Activated CD4-positive, alpha-beta memory T cell treated with anti-CD3 and anti-CD28 coated beads, Interleukin-2, amount 10 ng/mL, durations not matched to agents 7 days and 5 days (primary cell): ENCODE measurements around the gene HACD1. TPM values are rescaled to one million over a fixed set of nuclear protein-coding genes. Genes with fewer than 3 reads are reported as not detected.

Experiments
- CTCF ChIA-PET: fragments of 350-600 bp; sonication (Branson Sonifier 250); formaldehyde crosslinking; loops from one replicate; lab custom pipeline; 2021; ENCODE audit warnings: antibody characterized with exemption, inconsistent platforms; lab: Charles Lee
- POLR2A ChIA-PET: fragments of 350-600 bp; sonication (Branson Sonifier 250); formaldehyde crosslinking; loops from one replicate; lab custom pipeline; 2021; ENCODE audit warnings: antibody characterized with exemption; lab: Charles Lee
- DNase-seq: peaks from one replicate; pipeline ENCODE4 v3.0.0-alpha.2; 2020
- H3K27ac Mint-ChIP-seq: one replicate; pipeline ENCODE4 v1.8.0; 2021; ENCODE audit warnings: mild to moderate bottlenecking, mixed read lengths
- H3K27me3 Mint-ChIP-seq: one replicate; pipeline ENCODE4 v1.8.0; 2021; ENCODE audit warnings: mixed read lengths
- H3K36me3 Mint-ChIP-seq: one replicate; pipeline ENCODE4 v1.8.0; 2021; ENCODE audit warnings: low read depth, mixed read lengths
- H3K4me1 Mint-ChIP-seq: one replicate; pipeline ENCODE4 v1.8.0; 2021; ENCODE audit warnings: mixed read lengths
- H3K4me3 Mint-ChIP-seq: one replicate; pipeline ENCODE4 v1.8.0; 2021; ENCODE audit warnings: mild to moderate bottlenecking, mixed read lengths
- H3K9me3 Mint-ChIP-seq: one replicate; pipeline ENCODE4 v1.8.0; 2021; ENCODE audit warnings: mixed read lengths
- total RNA-seq, 2 experiments: library from RNA; stranded (reverse); gene quantifications; one replicate each; pipeline ENCODE4 v1.2.3, GENCODE V29; 2021

Gene HACD1
- total RNA-seq, 2 experiments from 2014 or later: 3.7 to 4.6 TPM

- peaks cover 27% of the 10 kb centered on the region for H3K9me3 Mint-ChIP-seq
- H3K27me3 Mint-ChIP-seq: no peaks in the 10 kb centered on the region
- no peak for DNase-seq
- ChIA-PET POLR2A (interaction anchor here (2.1 to 8.3 kb wide), 3 partner anchors 6 to 22 kb away, joined by 8 to 60 read pairs (median 10); partner anchors contain the start of gene STAM), CTCF (no interaction called here)
- H3K4me1 Mint-ChIP-seq: peaks cover 82% of the 10 kb centered on the region
- no peak overlapping the region for H3K4me3 Mint-ChIP-seq
- peak overlapping the region; percentile 56 for H3K27ac Mint-ChIP-seq
- peaks cover 86% of the 10 kb centered on the region for H3K36me3 Mint-ChIP-seq
These were observed 34.7 kb upstream of the HACD1 start for GRCh38 chr10:17651896-17652295.

DNA sequence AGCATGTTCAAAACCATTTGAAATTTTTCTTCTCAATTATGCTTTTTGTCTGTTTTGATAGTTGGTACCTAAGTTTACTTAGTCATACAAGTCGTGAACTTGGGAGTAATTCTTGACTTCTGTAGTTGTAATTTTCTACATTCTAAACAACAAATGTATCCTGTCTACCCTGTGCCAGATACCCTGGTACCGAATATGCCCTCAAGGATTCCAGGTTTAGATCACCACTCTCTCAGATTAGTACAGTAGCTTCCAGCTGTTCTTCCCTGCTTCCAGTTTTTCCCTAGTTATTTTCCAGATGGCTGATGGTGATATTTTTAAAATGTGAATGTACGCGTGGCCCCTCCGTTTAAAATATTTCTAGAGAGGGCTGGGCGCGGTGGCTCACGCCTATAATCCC, 33.2 kb upstream of the HACD1 start:
- Mint-ChIP-seq H3K27ac (peak overlapping the region; percentile 58), H3K4me1 (peaks cover 83% of the 10 kb centered on the region)
- CTCF ChIA-PET: no interaction called here

GRCh38 chr10:17649836-17650235, 32.7 kb upstream of the HACD1 start:
- peaks cover 85% of the 10 kb centered on the region for H3K36me3 Mint-ChIP-seq
- CTCF ChIA-PET: no interaction called here
- DNase-seq: no peak
- peaks cover 20% of the 10 kb centered on the region for H3K9me3 Mint-ChIP-seq
- H3K4me1 Mint-ChIP-seq: peaks cover 80% of the 10 kb centered on the region
- H3K27ac Mint-ChIP-seq: peak overlapping the region; percentile 58
- H3K4me3 Mint-ChIP-seq: no peak overlapping the region
- POLR2A ChIA-PET: interaction anchor here (2.1 kb wide), 1 partner anchor 24 kb away, joined by 8 read pairs; no protein-coding TSS in a partner anchor
- H3K27me3 Mint-ChIP-seq: no peaks in the 10 kb centered on the region

More for the DNA sequence above, 33.2 kb upstream of the HACD1 start:
- Mint-ChIP-seq H3K27me3 (no peaks in the 10 kb centered on the region), H3K9me3 (peaks cover 23% of the 10 kb centered on the region), H3K36me3 (peaks cover 85% of the 10 kb centered on the region), H3K4me3 (no peak overlapping the region)
- POLR2A ChIA-PET: interaction anchor here (2.1 kb wide), 1 partner anchor 23 kb away, joined by 8 read pairs; no protein-coding TSS in a partner anchor
- DNase-seq: no peak

- peak overlapping the region; percentile 67 for H3K4me3 Mint-ChIP-seq
- ChIA-PET POLR2A (interaction anchor here (1.5 to 6.8 kb wide), 4 partner anchors 7 to 142 kb away, joined by 6 to 237 read pairs (median 35); no protein-coding TSS in a partner anchor), CTCF (interaction anchor here (1.2 to 1.8 kb wide), 2 partner anchors 13 to 43 kb away, joined by 3 to 8 read pairs; no protein-coding TSS in a partner anchor)
- no peaks in the 10 kb centered on the region for H3K27me3 Mint-ChIP-seq
- DNase-seq: no peak
- H3K36me3 Mint-ChIP-seq: peaks cover 86% of the 10 kb centered on the region
- peak overlapping the region; percentile 93 for H3K27ac Mint-ChIP-seq
- peaks cover 79% of the 10 kb centered on the region for H3K4me1 Mint-ChIP-seq
- peaks cover 18% of the 10 kb centered on the region for H3K9me3 Mint-ChIP-seq
These were observed 31.9 kb upstream of the HACD1 start for GRCh38 chr10:17649052-17649451.

- peak; percentile 80 for DNase-seq
- H3K27ac Mint-ChIP-seq: peak overlapping the region; percentile 93
- CTCF ChIA-PET: interaction anchor here (1.2 to 1.8 kb wide), 2 partner anchors 14 to 42 kb away, joined by 3 to 8 read pairs; no protein-coding TSS in a partner anchor
- POLR2A ChIA-PET: interaction anchor here (0.6 to 6.8 kb wide), 11 partner anchors 8 to 831 kb away, joined by 3 to 237 read pairs (median 4); partner anchors contain the start of genes HACD1 and RSU1
- peak overlapping the region; percentile 67 for H3K4me3 Mint-ChIP-seq
- no peaks in the 10 kb centered on the region for H3K27me3 Mint-ChIP-seq
- peaks cover 74% of the 10 kb centered on the region for H3K4me1 Mint-ChIP-seq
- H3K36me3 Mint-ChIP-seq: peaks cover 81% of the 10 kb centered on the region
- peaks cover 14% of the 10 kb centered on the region for H3K9me3 Mint-ChIP-seq
These were observed 31.3 kb upstream of the HACD1 start for GRCh38 chr10:17648243-17649035.

GRCh38 chr10:17647326-17647725, 30.2 kb upstream of the HACD1 start:
- Mint-ChIP-seq H3K4me3 (peak overlapping the region; percentile 51), H3K36me3 (peaks cover 72% of the 10 kb centered on the region), H3K27me3 (no peaks in the 10 kb centered on the region), H3K27ac (peak overlapping the region; percentile 93), H3K4me1 (peaks cover 80% of the 10 kb centered on the region), H3K9me3 (peaks cover 10% of the 10 kb centered on the region)
- ChIA-PET POLR2A (interaction anchor here (0.6 to 6.8 kb wide), 8 partner anchors 9 to 418 kb away, joined by 3 to 237 read pairs (median 9); partner anchors contain the start of gene HACD1), CTCF (interaction anchor here (0.9 to 1.8 kb wide), 3 partner anchors 15 to 219 kb away, joined by 3 to 8 read pairs (median 3); no protein-coding TSS in a partner anchor)
- DNase-seq: no peak

DNA sequence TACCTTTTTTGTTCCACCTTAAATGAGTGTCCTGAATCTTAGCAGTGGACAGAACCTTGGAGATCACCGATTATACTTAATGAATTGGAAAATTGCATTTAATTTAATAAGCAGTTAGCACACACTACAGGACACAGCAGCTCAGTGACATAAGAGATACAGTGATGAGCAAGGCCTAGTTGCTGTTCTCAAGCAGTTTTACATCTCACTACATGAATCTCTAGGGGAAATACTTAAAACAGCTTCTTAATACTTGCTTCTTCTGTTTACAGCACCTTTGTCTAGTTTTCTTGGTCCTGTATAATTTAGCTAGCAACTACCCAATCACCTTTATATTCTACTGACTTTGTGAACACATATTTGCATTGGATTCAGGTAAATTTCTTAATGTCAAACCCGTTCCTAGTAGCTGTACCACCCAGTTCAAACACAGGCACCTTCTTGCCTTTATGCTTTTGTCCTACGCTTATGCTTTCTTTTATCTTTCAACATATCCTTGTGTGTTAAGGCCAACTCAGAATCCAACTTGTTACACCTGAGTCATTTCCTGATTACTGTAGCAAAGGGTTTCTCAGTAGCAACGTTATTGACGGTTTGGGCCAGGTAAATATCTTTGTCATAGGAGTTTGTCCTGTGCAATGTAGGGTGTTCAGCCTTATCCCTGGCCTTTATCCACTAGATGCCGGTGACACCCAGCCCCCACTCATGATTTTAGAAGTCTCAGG, 28.6 kb upstream of the HACD1 start:
- peaks cover 7% of the 10 kb centered on the region for H3K9me3 Mint-ChIP-seq
- peak overlapping the region; percentile 100 for H3K4me3 Mint-ChIP-seq
- peaks cover 74% of the 10 kb centered on the region for H3K4me1 Mint-ChIP-seq
- H3K27me3 Mint-ChIP-seq: no peaks in the 10 kb centered on the region
- CTCF ChIA-PET: interaction anchor here (2.7 kb wide), 1 partner anchor 9 kb away, joined by 11 read pairs; no protein-coding TSS in a partner anchor
- peaks cover 58% of the 10 kb centered on the region for H3K36me3 Mint-ChIP-seq
- peak overlapping the region; percentile 98 for H3K27ac Mint-ChIP-seq
- POLR2A ChIA-PET: interaction anchor here (1.3 to 6.8 kb wide), 13 partner anchors 10 to 1004 kb away, joined by 4 to 237 read pairs (median 15); partner anchors contain the start of gene HACD1
- DNase-seq: peak; percentile 31

DNA sequence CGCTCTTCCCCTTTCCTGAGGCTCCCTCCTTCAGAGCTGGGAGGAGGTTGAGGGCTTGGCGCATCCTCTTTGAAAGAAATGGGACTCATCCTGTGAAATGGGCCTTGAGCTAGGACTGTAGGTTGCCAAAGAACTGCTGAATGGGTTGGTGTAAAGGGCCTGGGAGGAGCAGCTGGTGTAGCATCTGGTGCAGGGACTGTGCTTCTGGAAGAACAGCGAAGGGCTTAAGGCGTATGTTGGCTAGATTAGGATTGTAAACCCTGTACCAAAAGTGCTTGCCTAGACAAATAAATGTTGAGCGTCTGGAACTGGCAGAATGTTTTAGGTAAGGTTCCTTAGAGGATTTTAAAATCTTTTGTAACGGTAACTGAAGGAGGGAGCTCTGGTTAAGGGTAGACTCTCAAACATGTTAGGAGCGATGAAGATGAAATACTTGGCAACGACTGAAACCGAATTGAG, 27.3 kb upstream of the HACD1 start:
- Mint-ChIP-seq H3K4me1 (peaks cover 64% of the 10 kb centered on the region), H3K36me3 (peaks cover 46% of the 10 kb centered on the region), H3K27me3 (no peaks in the 10 kb centered on the region), H3K9me3 (peaks cover 5% of the 10 kb centered on the region), H3K27ac (peak overlapping the region; percentile 98), H3K4me3 (peak overlapping the region; percentile 100)
- no peak for DNase-seq
- ChIA-PET POLR2A (interaction anchor here (0.6 to 6.8 kb wide), 34 partner anchors 11 to 1785 kb away, joined by 3 to 237 read pairs (median 9); partner anchors contain the start of genes ARL5B, HACD1, MINDY3 and RSU1), CTCF (interaction anchor here (0.6 to 2.7 kb wide), 8 partner anchors 10 to 99 kb away, joined by 3 to 11 read pairs (median 6); no protein-coding TSS in a partner anchor)

DNA sequence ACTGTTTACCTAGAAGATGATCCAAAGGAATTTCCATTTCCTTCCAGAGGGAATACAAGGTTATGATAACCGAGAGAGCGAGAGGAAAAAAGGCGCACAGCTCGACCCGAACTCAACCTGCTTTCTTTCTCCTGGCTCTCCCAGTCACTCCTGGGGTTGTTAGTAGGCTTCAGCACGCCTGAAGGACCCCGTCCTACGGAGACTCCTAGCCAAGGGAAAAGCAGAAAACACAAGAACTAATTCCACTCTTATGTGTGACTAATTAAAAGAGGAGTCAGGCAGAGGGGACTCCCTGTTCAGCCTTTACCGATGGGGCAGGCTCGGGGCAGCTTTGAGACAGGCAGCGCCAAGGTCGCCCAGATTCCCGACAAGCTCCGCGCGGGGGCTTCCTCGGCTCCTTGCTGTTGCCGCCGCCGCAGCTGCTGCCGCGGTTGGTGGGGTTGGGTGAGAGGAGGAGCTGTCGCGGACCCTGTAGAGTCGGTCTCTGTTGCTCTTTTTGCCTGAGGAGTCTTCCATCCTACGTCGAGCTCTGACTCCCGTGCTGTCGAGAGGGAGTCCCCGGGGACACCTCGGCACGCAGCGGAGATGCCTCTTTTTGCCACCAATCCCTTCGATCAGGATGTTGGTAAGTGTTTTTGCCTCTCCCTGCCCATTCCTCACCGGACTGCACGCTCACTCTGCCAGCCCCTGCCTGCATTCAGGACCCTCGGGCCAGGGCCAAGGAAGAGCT, 26.7 kb upstream of the HACD1 start, which contains the start of gene STAM:
Gene STAM (plus strand): TSS at position 397 of the 730 bp plus-strand sequence. CDS start 189 bp downstream, at position 586.
- Mint-ChIP-seq H3K4me1 (peaks cover 58% of the 10 kb centered on the region), H3K36me3 (peaks cover 41% of the 10 kb centered on the region), H3K9me3 (peaks cover 5% of the 10 kb centered on the region), H3K27ac (peak within 1 kb of the TSS; percentile 98), H3K4me3 (peak within 1 kb of the TSS; percentile 100), H3K27me3 (no peaks in the 10 kb centered on the region)
- CTCF ChIA-PET: interaction anchor here (0.6 to 2.7 kb wide), 11 partner anchors 11 to 215 kb away, joined by 3 to 11 read pairs (median 3); no protein-coding TSS in a partner anchor
- DNase-seq: peak; percentile 93
- POLR2A ChIA-PET: interaction anchor here (0.6 to 6.8 kb wide), 36 partner anchors 10 to 1784 kb away, joined by 3 to 237 read pairs (median 8); partner anchors contain the start of genes ARL5B, HACD1, MINDY3 and RSU1

DNA sequence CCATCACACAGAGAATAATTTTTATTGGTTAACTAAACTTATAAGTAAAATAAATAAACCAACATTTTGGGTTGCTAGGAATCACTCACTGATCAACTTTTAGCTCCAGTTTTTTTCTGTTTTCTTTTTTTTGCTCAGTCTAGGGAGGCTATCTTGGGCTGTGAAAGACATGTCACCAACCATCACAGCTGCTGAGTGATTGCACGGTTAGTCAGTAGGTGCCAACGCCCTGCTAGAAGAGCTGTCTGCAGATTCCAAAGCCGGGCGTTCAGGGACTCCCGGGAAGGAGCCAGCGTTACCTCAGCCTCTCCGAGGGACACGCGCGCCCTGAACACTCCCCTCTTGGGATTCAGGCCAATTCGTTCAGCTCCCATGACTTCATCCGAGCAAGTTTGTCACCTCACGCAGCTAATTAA, 26.2 kb upstream of the HACD1 start:
- peaks cover 35% of the 10 kb centered on the region for H3K36me3 Mint-ChIP-seq
- peaks cover 5% of the 10 kb centered on the region for H3K9me3 Mint-ChIP-seq
- H3K4me3 Mint-ChIP-seq: peak overlapping the region; percentile 100
- peak overlapping the region; percentile 98 for H3K27ac Mint-ChIP-seq
- peaks cover 53% of the 10 kb centered on the region for H3K4me1 Mint-ChIP-seq
- no peak for DNase-seq
- no peaks in the 10 kb centered on the region for H3K27me3 Mint-ChIP-seq
- ChIA-PET POLR2A (interaction anchor here (0.8 to 6.8 kb wide), 32 partner anchors 9 to 1784 kb away, joined by 3 to 237 read pairs (median 9); partner anchors contain the start of genes ARL5B, HACD1, MINDY3 and RSU1), CTCF (interaction anchor here (0.6 to 2.7 kb wide), 9 partner anchors 11 to 214 kb away, joined by 3 to 11 read pairs (median 4); partner anchors contain the start of gene HACD1)

GRCh38 chr10:17640331-17640816, 23.2 kb upstream of the HACD1 start:
- POLR2A ChIA-PET: no interaction called here
- H3K27ac Mint-ChIP-seq: no peak overlapping the region

More at GRCh38 chr10:17640331-17640816, 23.2 kb upstream of the HACD1 start:
- peaks cover 4% of the 10 kb centered on the region for H3K27me3 Mint-ChIP-seq
- H3K4me3 Mint-ChIP-seq: no peak overlapping the region
- H3K36me3 Mint-ChIP-seq: peaks cover 11% of the 10 kb centered on the region
- H3K9me3 Mint-ChIP-seq: no peaks in the 10 kb centered on the region
- no peak for DNase-seq
- CTCF ChIA-PET: interaction anchor here (1.5 kb wide), 1 partner anchor 17 kb away, joined by 5 read pairs; no protein-coding TSS in a partner anchor
- H3K4me1 Mint-ChIP-seq: peaks cover 26% of the 10 kb centered on the region
